Mesenchymal stem cell (in vitro differentiated cells and primary cell): Measurements from ENCODE around the gene CD68.
A peak's percentile ranks its signal among the peaks of the same experiment; 100 is the strongest.

ENCODE experiments used
- DNase-seq: peaks from one replicate; pipeline ENCODE4 v3.0.0-alpha.2; 2013
- H2AFZ ChIP-seq: one replicate; pipeline ENCODE4 v1.6.1; 2013; ENCODE audit warnings: low read depth, mild to moderate bottlenecking, control low read depth, inconsistent platforms, low read length, moderate library complexity
- H2AK5ac ChIP-seq: 2 replicates; pipeline ENCODE4 v1.6.1; 2013; ENCODE audit warnings: low read length, moderate library complexity, mild to moderate bottlenecking, inconsistent platforms; ENCODE audit not compliant: severe bottlenecking
- H2BK120ac ChIP-seq: one replicate; pipeline ENCODE4 v1.6.1; 2013; ENCODE audit warnings: low read depth, mild to moderate bottlenecking, inconsistent platforms, low read length, moderate library complexity
- H2BK12ac ChIP-seq, 2 experiments: one replicate each; pipeline ENCODE4 v1.6.1; 2013; ENCODE audit warnings: inconsistent platforms in 2 of 2, low read length in 2 of 2, mild to moderate bottlenecking in 2 of 2, moderate library complexity in 2 of 2, control low read depth in 1 of 2
- H2BK15ac ChIP-seq: one replicate; pipeline ENCODE4 v1.6.1; 2013; ENCODE audit warnings: mild to moderate bottlenecking, low read depth, inconsistent platforms; ENCODE audit not compliant: poor library complexity, severe bottlenecking
- H2BK5ac ChIP-seq: 2 replicates; pipeline ENCODE4 v1.6.1; 2013; ENCODE audit warnings: low read depth, mild to moderate bottlenecking, low read length, control low read depth, inconsistent platforms; ENCODE audit not compliant: poor library complexity, severe bottlenecking
- H3K14ac ChIP-seq, 2 experiments: one replicate each; pipeline ENCODE4 v1.6.1; 2013; ENCODE audit warnings: inconsistent platforms in 2 of 2, low read length in 2 of 2, control low read depth in 1 of 2, mild to moderate bottlenecking in 1 of 2, moderate library complexity in 1 of 2
- H3K18ac ChIP-seq, 2 experiments: one replicate each; pipeline ENCODE4 v1.6.1; 2013; ENCODE audit warnings: inconsistent platforms in 2 of 2, low read length in 2 of 2, control low read depth in 1 of 2, low read depth in 1 of 2, mild to moderate bottlenecking in 1 of 2
- H3K23ac ChIP-seq, 2 experiments: one replicate each; pipeline ENCODE4 v1.6.1; 2013; ENCODE audit warnings: inconsistent platforms in 2 of 2, low read length in 2 of 2, mild to moderate bottlenecking in 2 of 2, moderate library complexity in 2 of 2, control low read depth in 1 of 2
- H3K27ac ChIP-seq: 2 replicates; pipeline ENCODE4 v1.5.1; 2013; ENCODE audit warnings: mild to moderate bottlenecking, moderate library complexity, low read length, control low read depth, inconsistent platforms; ENCODE audit not compliant: poor library complexity, severe bottlenecking
- H3K27me3 ChIP-seq, 2 experiments: 2 replicates each; pipeline versions ENCODE4 v1.6.1 to v1.7.0; 2013; ENCODE audit warnings: low read length in 2 of 2, mild to moderate bottlenecking in 2 of 2, moderate library complexity in 2 of 2, control low read depth in 1 of 2, inconsistent platforms in 1 of 2; ENCODE audit not compliant: control insufficient read depth in 1 of 2, insufficient read depth in 1 of 2
- H3K36me3 ChIP-seq, 2 experiments: 2 replicates each; pipeline versions ENCODE4 v1.6.1 to v1.7.0; 2013; ENCODE audit warnings: low read length in 2 of 2, control low read depth in 1 of 2, inconsistent platforms in 1 of 2, low read depth in 1 of 2, mild to moderate bottlenecking in 1 of 2; ENCODE audit not compliant: insufficient read depth in 2 of 2, control insufficient read depth in 1 of 2
- H3K4ac ChIP-seq, 2 experiments: one replicate each; pipeline ENCODE4 v1.6.1; 2013; ENCODE audit warnings: inconsistent platforms in 2 of 2, low read length in 2 of 2, mild to moderate bottlenecking in 2 of 2, moderate library complexity in 2 of 2, control low read depth in 1 of 2, low read depth in 1 of 2
- H3K4me1 ChIP-seq: 2 replicates; pipeline ENCODE4 v1.6.1; 2013; ENCODE audit warnings: low read depth, low read length, control low read depth; ENCODE audit not compliant: control insufficient read depth, insufficient read depth
- H3K4me2 ChIP-seq: 2 replicates; pipeline ENCODE4 v1.6.1; 2013; ENCODE audit warnings: low read length, mild to moderate bottlenecking, inconsistent platforms; ENCODE audit not compliant: poor library complexity, severe bottlenecking
- H3K4me3 ChIP-seq, 2 experiments: 2 replicates each; pipeline versions ENCODE4 v1.5.1 to v1.7.0; 2013; ENCODE audit warnings: low read length in 2 of 2, mild to moderate bottlenecking in 2 of 2, control low read depth in 1 of 2, low read depth in 1 of 2; ENCODE audit not compliant: insufficient read depth in 1 of 2
- H3K79me1 ChIP-seq: replicated peaks from 2 replicates; pipeline ENCODE4 v1.6.1; 2013; ENCODE audit warnings: mild to moderate bottlenecking, control low read depth, low read length, inconsistent platforms; ENCODE audit not compliant: poor library complexity, severe bottlenecking
- H3K9ac ChIP-seq: 2 replicates; pipeline ENCODE4 v1.7.0; 2013; ENCODE audit warnings: mild to moderate bottlenecking, low read length, moderate library complexity
- H3K9me3 ChIP-seq: 2 replicates; pipeline ENCODE4 v1.7.0; 2013; ENCODE audit warnings: mild to moderate bottlenecking, low read length; ENCODE audit not compliant: control insufficient read depth
- H4K8ac ChIP-seq: one replicate; pipeline ENCODE4 v1.6.1; 2013; ENCODE audit warnings: inconsistent platforms, mild to moderate bottlenecking, low read length, moderate library complexity
- H4K91ac ChIP-seq: one replicate; pipeline ENCODE4 v1.6.1; 2013; ENCODE audit warnings: mild to moderate bottlenecking, low read length, inconsistent platforms
- WGBS: methylation state at CpG from one replicate; pipeline ENCODE4 v1.1.7; 2013; ENCODE audit warnings: mixed read lengths; 5-methylcytosine and 5-hydroxymethylcytosine counted together

CD68 gene

DNA sequence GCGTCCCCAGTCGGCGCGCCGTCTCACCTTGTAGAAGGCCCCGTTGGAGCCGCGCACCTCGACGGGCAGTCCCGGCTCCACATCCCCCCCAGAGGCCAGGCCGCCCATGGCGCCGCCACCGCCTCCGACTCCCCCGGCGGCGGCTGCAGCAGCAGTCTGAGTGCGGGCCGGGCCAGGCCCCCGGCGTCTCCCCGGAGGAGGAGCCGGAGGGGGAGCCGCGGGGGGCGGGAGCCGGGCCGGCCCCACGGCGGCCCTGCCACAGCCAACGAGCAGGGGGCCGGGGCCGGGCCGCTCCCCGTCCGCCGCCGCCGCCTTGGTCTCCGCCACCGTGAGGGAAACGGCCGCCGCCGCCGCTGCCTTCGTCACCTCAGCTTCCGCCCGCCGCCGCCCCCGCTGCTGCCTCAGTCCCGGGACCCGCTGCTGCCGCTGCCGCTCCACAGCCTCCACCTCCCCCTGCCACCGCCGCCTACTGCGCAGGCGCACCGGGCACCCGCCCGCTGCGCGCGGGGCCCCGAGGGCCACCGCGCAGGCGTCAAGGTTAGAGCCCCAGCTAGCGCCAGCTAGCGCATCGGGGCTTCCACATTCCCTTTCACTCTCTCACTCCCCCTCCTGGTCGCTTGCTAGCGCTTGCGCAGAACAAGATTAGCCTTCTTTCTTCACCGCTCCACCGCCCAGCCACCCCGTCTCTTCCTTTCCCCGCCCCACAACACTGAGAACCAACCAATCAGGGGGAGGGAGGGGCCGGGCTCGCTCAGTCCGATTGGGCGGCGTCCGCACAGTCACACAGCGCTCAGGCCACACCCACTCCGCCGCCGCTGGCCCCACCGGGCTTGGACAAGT lies 35.2 kb downstream of the CD68 start, which contains the start of gene FXR2:
Gene FXR2 (minus strand): TSS at position 473 of the 840 bp plus-strand sequence. CDS start 365 bp downstream, at position 108.
- Histone ChIP-seq H3K4me3 (peak within 1 kb of the TSS; percentile 95 to 96), H2AFZ (peak within 1 kb of the TSS; percentile 77), H3K4ac (peak within 1 kb of the TSS in 1 of 2 experiments; percentile 97), H4K91ac (peak within 1 kb of the TSS; percentile 97), H2BK120ac (peak within 1 kb of the TSS; percentile 83), H3K27me3 (no peaks in the 10 kb centered on the region), H3K36me3 (peaks cover 0 to 21% of the 10 kb centered on the region in 2 experiments), H3K9me3 (no peaks in the 10 kb centered on the region), H2AK5ac (no peak within 1 kb of the TSS), H3K4me1 (peaks cover 3% of the 10 kb centered on the region), H4K8ac (peak within 1 kb of the TSS; percentile 94), H3K4me2 (peak within 1 kb of the TSS; percentile 70), H2BK15ac (peak within 1 kb of the TSS; percentile 89), H2BK12ac (peak within 1 kb of the TSS in 1 of 2 experiments; percentile 84), H3K27ac (peak within 1 kb of the TSS; percentile 81), H3K9ac (peak within 1 kb of the TSS; percentile 95), H3K23ac (peak within 1 kb of the TSS; percentile 80 to 98), H3K79me1 (no peaks in the 10 kb centered on the region), H3K18ac (peak within 1 kb of the TSS; percentile 96 to 100), H2BK5ac (peak within 1 kb of the TSS; percentile 66), H3K14ac (peak within 1 kb of the TSS in 1 of 2 experiments; percentile 91)
- DNase-seq = peak; percentile 100
- WGBS = under 1% methylated on average over 72 of the region's 93 CpGs

GRCh38 chr17:7615265-7615747 lies 35.9 kb downstream of the CD68 start:
- Histone ChIP-seq H2BK120ac (no peak overlapping the region), H2BK12ac (no peak overlapping the region), H2AK5ac (no peak overlapping the region), H3K36me3 (peaks cover 0 to 17% of the 10 kb centered on the region in 2 experiments), H2BK15ac (no peak overlapping the region), H3K27ac (peak overlapping the region; percentile 81), H3K9me3 (no peaks in the 10 kb centered on the region), H3K14ac (peak overlapping the region in 1 of 2 experiments; percentile 36), H3K4ac (peak overlapping the region in 1 of 2 experiments; percentile 59), H3K4me2 (peak overlapping the region; percentile 60), H3K4me1 (peaks cover 3% of the 10 kb centered on the region), H2AFZ (no peak overlapping the region), H3K79me1 (no peaks in the 10 kb centered on the region), H3K23ac (no peak overlapping the region), H4K91ac (no peak overlapping the region), H3K9ac (peak overlapping the region; percentile 90), H3K18ac (peak overlapping the region in 1 of 2 experiments; percentile 30), H3K4me3 (peak overlapping the region; percentile 29 to 77), H2BK5ac (no peak overlapping the region), H3K27me3 (no peaks in the 10 kb centered on the region), H4K8ac (peak overlapping the region; percentile 67)
- no peak for DNase-seq
- 10% methylated on average over 23 of the region's 28 CpGs for WGBS

DNA sequence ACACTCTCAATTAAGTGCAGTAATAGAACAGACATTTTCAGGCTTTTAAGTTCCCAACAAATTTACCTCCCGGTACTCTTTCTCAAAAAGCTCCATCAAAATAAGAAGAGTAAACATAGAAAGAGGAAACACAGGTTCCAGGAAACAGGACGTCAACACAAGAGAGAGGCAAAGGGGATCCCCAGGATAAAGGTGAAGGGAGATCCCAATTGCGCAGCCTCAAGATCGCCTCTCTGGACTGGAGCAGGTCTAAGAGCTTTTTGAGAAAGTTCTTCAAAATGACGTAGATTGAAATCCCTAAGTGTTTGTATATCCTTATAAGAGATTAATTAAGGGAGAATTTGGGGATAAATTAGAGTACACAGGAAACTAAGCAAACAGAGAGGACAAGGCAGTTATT lies 39.2 kb downstream of the CD68 start:
- no peak overlapping the region for H2BK120ac ChIP-seq
- no peaks in the 10 kb centered on the region for H3K79me1 ChIP-seq
- H3K36me3 ChIP-seq = no peaks in the 10 kb centered on the region
- H2AK5ac ChIP-seq = no peak overlapping the region
- H3K27ac ChIP-seq = no peak overlapping the region
- H3K23ac ChIP-seq = no peak overlapping the region
- H2BK15ac ChIP-seq = no peak overlapping the region
- H3K9ac ChIP-seq = no peak overlapping the region
- peaks cover 3% of the 10 kb centered on the region for H3K4me1 ChIP-seq
- no peak overlapping the region for H2AFZ ChIP-seq
- no peak overlapping the region for H2BK5ac ChIP-seq
- H2BK12ac ChIP-seq = no peak overlapping the region
- H4K8ac ChIP-seq = no peak overlapping the region
- H3K14ac ChIP-seq = no peak overlapping the region
- H4K91ac ChIP-seq = no peak overlapping the region
- H3K18ac ChIP-seq = no peak overlapping the region
- no peaks in the 10 kb centered on the region for H3K9me3 ChIP-seq
- DNase-seq = no peak
- no peaks in the 10 kb centered on the region for H3K27me3 ChIP-seq
- H3K4ac ChIP-seq = no peak overlapping the region
- 92% methylated on average over 4 of the region's 5 CpGs for WGBS
- no peak overlapping the region for H3K4me2 ChIP-seq
- H3K4me3 ChIP-seq = no peak overlapping the region

- Histone ChIP-seq H3K79me1 (no peaks in the 10 kb centered on the region), H3K18ac (no peak overlapping the region), H4K8ac (no peak overlapping the region), H3K4me1 (peaks cover 2% of the 10 kb centered on the region), H3K14ac (no peak overlapping the region), H3K4me3 (no peak overlapping the region), H2BK120ac (no peak overlapping the region), H3K4me2 (no peak overlapping the region), H2AFZ (no peak overlapping the region), H4K91ac (no peak overlapping the region), H3K9ac (no peak overlapping the region), H2AK5ac (no peak overlapping the region), H2BK12ac (no peak overlapping the region), H3K27ac (no peak overlapping the region), H3K36me3 (peaks cover 0 to 4% of the 10 kb centered on the region in 2 experiments), H3K9me3 (no peaks in the 10 kb centered on the region), H2BK5ac (no peak overlapping the region), H3K27me3 (no peaks in the 10 kb centered on the region), H3K23ac (no peak overlapping the region), H2BK15ac (no peak overlapping the region), H3K4ac (no peak overlapping the region)
- no peak for DNase-seq
- 97% methylated on average over 8 of the region's 8 CpGs for WGBS
These were observed 41.4 kb downstream of the CD68 start for GRCh38 chr17:7620835-7621234.
